ENCODE results near the gene NKD1.

DNA sequence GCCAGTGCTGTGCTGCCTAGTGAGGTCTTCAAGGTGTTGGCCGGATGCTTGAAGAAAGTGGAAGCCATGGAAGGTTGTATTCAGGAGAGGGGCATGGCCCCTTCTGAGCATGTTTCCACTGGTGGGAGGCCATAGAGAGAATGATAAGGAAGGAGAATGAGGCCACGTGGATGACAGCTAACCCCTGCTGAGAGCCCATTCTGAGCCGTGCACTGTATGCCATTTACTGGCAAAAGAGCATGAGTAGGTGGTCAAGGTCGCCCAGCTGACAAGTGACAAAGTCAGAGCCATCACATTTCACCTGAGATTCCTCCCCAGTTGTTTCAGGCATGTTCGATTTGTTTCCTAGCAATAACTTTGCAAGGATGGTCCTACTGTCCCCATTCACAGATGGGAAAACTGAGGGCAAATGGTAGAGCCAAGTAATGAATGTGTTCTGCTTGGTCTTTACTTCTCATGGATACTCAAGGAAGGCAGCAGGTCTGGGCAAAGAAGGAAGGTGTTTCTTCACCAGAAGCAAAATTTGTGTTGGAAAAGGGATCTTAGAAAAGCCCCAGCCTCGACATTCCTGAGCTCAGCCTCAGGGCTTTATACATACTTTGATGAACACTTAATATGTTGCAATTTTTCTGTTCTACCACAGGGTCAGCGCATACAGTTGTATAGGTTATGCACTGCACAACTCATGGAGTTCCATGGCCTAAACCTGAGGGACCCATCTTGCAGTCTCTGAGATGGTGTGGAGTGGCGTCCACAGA, 10.5 kb upstream of the NKD1 start:
- no peak for TF ChIP-seq EZH2 (optimal IDR thresholded peaks at IDR 0.05; ENCODE audit: low read depth, low read length)
- TF ChIP-seq, protein P1, sequence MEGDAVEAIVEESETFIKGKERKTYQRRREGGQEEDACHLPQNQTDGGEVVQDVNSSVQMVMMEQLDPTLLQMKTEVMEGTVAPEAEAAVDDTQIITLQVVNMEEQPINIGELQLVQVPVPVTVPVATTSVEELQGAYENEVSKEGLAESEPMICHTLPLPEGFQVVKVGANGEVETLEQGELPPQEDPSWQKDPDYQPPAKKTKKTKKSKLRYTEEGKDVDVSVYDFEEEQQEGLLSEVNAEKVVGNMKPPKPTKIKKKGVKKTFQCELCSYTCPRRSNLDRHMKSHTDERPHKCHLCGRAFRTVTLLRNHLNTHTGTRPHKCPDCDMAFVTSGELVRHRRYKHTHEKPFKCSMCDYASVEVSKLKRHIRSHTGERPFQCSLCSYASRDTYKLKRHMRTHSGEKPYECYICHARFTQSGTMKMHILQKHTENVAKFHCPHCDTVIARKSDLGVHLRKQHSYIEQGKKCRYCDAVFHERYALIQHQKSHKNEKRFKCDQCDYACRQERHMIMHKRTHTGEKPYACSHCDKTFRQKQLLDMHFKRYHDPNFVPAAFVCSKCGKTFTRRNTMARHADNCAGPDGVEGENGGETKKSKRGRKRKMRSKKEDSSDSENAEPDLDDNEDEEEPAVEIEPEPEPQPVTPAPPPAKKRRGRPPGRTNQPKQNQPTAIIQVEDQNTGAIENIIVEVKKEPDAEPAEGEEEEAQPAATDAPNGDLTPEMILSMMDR (IDR thresholded peaks at IDR 0.05; ENCODE audit: low read length), result no peak

Measured in MM.1S (cell line).